Measurements from ENCODE around the gene CSNK1A1.
"Not testable (repeated sequence)": the region's sequence is repeated elsewhere in the genome, so short reads cannot be mapped to it uniquely, and the experiment has no call there.

CSNK1A1 gene

GRCh38 chr5:149490599-149491485 is 60.4 kb downstream of the CSNK1A1 start:
- DNase-seq (ENCODE audit: low read depth in 2 of 2), result no peak

GRCh38 chr5:149489605-149490037 is 61.6 kb downstream of the CSNK1A1 start:
- no peak for DNase-seq (ENCODE audit: low read depth in 2 of 2)

GRCh38 chr5:149488645-149489306 is 62.5 kb downstream of the CSNK1A1 start:
- DNase-seq (ENCODE audit: low read depth in 2 of 2), result no peak

- DNase-seq (ENCODE audit: low read depth in 2 of 2), result no peak
Observed at GRCh38 chr5:149487672-149488071, 63.6 kb downstream of the CSNK1A1 start.

- DNase-seq (ENCODE audit: low read depth in 2 of 2), result no peak
Observed at GRCh38 chr5:149486726-149487635, 64.3 kb downstream of the CSNK1A1 start.

GRCh38 chr5:149485655-149486615 is 65.3 kb downstream of the CSNK1A1 start:
- DNase-seq (ENCODE audit: low read depth in 2 of 2), result no peak

GRCh38 chr5:149481485-149481884 is 69.8 kb downstream of the CSNK1A1 start:
- DNase-seq (ENCODE audit: low read depth in 2 of 2), result no peak

- DNase-seq (ENCODE audit: low read depth in 2 of 2), result no peak
Observed at GRCh38 chr5:149478761-149479160, 72.5 kb downstream of the CSNK1A1 start.

GRCh38 chr5:149475777-149476176 is 75.5 kb downstream of the CSNK1A1 start:
- DNase-seq (ENCODE audit: low read depth in 2 of 2), result no peak

- no peak for DNase-seq (ENCODE audit: low read depth in 2 of 2)
Observed at GRCh38 chr5:149474198-149474597, 77.0 kb downstream of the CSNK1A1 start.

GRCh38 chr5:149473441-149473840 is 77.8 kb downstream of the CSNK1A1 start:
- no peak for DNase-seq (ENCODE audit: low read depth in 2 of 2)

GRCh38 chr5:149472399-149472798 is 78.8 kb downstream of the CSNK1A1 start:
- DNase-seq (ENCODE audit: low read depth in 2 of 2), result no peak

- DNase-seq (ENCODE audit: low read depth in 2 of 2), result no peak
Observed at GRCh38 chr5:149471406-149472183, 79.6 kb downstream of the CSNK1A1 start.

GRCh38 chr5:149470942-149471341 is 80.3 kb downstream of the CSNK1A1 start:
- DNase-seq (ENCODE audit: low read depth in 2 of 2), result no peak

GRCh38 chr5:149466457-149466972 is 84.7 kb downstream of the CSNK1A1 start:
- DNase-seq (ENCODE audit: low read depth in 2 of 2), result no peak

GRCh38 chr5:149464796-149465489 is 86.3 kb downstream of the CSNK1A1 start:
- no peak for DNase-seq (ENCODE audit: low read depth in 2 of 2)

- DNase-seq (ENCODE audit: low read depth in 2 of 2), result not testable (repeated sequence)
Observed at GRCh38 chr5:149461907-149462306, 89.3 kb downstream of the CSNK1A1 start.

- DNase-seq (ENCODE audit: low read depth in 2 of 2), result no peak
Observed at GRCh38 chr5:149459891-149460290, 91.3 kb downstream of the CSNK1A1 start.

GRCh38 chr5:149457393-149457763 is 93.9 kb downstream of the CSNK1A1 start:
- DNase-seq (ENCODE audit: low read depth in 2 of 2), result no peak

All from activated CD4-positive, alpha-beta T cell treated with anti-CD3 and anti-CD28 coated beads for 24 hours (primary cell).